Measurements from ENCODE around the gene GOLGA7B. TPM values are rescaled to one million over a fixed set of nuclear protein-coding genes. Genes with fewer than 3 reads are reported as not detected.

Gene GOLGA7B
- 1 to 10 TPM; 4.1 to 4.6 (median 4.1) TPM for total RNA-seq
- 1.6 TPM for total RNA-seq (2013)

GRCh38 chr10:97849687-97850402 lies at the start of gene GOLGA7B:
Gene GOLGA7B, plus strand, starts transcription at chr10:97849843. Its CDS starts 461 bp downstream, at chr10:97850304.
- Histone ChIP-seq H3K4me3 (ENCODE audit: low read length) (peak within 1 kb of the TSS; percentile 61), H3K9me3 (ENCODE audit: control insufficient read depth, insufficient read depth, low read length) (no peaks in the 10 kb centered on the region), H3K36me3 (ENCODE audit: control insufficient read depth, insufficient read depth, low read length) (no peaks in the 10 kb centered on the region), H3K27ac (ENCODE audit: low read length) (no peak within 1 kb of the TSS), H3K27me3 (ENCODE audit: control insufficient read depth, insufficient read depth, low read length) (peaks cover 6% of the 10 kb centered on the region), H3K4me1 (ENCODE audit: control insufficient read depth, insufficient read depth, low read length) (peaks cover 24% of the 10 kb centered on the region)
- Mint-ChIP-seq H3K9me3 (no peaks in the 10 kb centered on the region), H3K4me1 (peaks cover 19 to 32% of the 10 kb centered on the region in 2 donors), H3K27ac (peak within 1 kb of the TSS; percentile 53 to 85), H3K4me3 (peak within 1 kb of the TSS; percentile 94), H3K36me3 (no peaks in the 10 kb centered on the region), H3K27me3 (ENCODE audit: low read depth in 2 of 2) (peaks cover 3 to 6% of the 10 kb centered on the region in 2 donors)
- intact Hi-C loops (cut with micrococcal nuclease), result no loop called here
- peak; percentile 87 to 91 (median 88) for ATAC-seq
- DNase-seq, result peak; percentile 58 to 78
- 1% methylated on average over 86 of the region's 87 CpGs for WGBS (ENCODE audit: insufficient coverage)
- TF ChIP-seq, protein P1, sequence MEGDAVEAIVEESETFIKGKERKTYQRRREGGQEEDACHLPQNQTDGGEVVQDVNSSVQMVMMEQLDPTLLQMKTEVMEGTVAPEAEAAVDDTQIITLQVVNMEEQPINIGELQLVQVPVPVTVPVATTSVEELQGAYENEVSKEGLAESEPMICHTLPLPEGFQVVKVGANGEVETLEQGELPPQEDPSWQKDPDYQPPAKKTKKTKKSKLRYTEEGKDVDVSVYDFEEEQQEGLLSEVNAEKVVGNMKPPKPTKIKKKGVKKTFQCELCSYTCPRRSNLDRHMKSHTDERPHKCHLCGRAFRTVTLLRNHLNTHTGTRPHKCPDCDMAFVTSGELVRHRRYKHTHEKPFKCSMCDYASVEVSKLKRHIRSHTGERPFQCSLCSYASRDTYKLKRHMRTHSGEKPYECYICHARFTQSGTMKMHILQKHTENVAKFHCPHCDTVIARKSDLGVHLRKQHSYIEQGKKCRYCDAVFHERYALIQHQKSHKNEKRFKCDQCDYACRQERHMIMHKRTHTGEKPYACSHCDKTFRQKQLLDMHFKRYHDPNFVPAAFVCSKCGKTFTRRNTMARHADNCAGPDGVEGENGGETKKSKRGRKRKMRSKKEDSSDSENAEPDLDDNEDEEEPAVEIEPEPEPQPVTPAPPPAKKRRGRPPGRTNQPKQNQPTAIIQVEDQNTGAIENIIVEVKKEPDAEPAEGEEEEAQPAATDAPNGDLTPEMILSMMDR (IDR thresholded peaks at IDR 0.05), result no peak

GRCh38 chr10:97800474-97800873 lies 49.2 kb upstream of the GOLGA7B start:
- no peak for DNase-seq
- Mint-ChIP-seq H3K27ac (no peak overlapping the region), H3K27me3 (ENCODE audit: low read depth in 2 of 2) (peaks cover 0 to 8% of the 10 kb centered on the region in 2 donors)

DNA sequence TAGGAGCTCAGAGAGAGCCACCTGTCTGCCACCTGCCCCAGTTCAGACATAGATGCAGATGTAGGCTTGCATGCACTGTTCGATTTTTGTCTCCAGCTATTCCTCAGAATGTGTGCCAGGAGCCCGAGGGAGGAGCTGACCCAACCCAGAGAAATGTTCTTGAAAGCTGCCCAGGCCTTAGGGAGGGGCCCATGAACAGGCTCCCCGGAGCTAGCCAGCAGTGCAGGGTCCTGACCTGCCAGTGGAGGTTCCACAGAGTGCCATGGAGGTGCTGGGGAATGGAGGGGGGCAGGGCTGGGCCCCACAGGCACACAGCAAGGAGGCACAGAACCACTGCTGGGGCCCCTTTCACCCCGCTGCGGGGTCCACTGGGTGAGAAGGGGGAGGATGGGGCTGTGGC lies 48.2 kb upstream of the GOLGA7B start:
- Histone ChIP-seq H3K4me3 (ENCODE audit: low read length) (no peak overlapping the region), H3K9me3 (ENCODE audit: control insufficient read depth, insufficient read depth, low read length) (peaks cover 2% of the 10 kb centered on the region), H3K27ac (ENCODE audit: low read length) (no peak overlapping the region), H3K36me3 (ENCODE audit: control insufficient read depth, insufficient read depth, low read length) (no peaks in the 10 kb centered on the region), H3K27me3 (ENCODE audit: control insufficient read depth, insufficient read depth, low read length) (no peaks in the 10 kb centered on the region), H3K4me1 (ENCODE audit: control insufficient read depth, insufficient read depth, low read length) (peaks cover 10% of the 10 kb centered on the region)
- TF ChIP-seq, protein P1 (IDR thresholded peaks at IDR 0.05), result no peak
- Mint-ChIP-seq H3K4me1 (peaks cover 19 to 21% of the 10 kb centered on the region in 2 donors), H3K27ac (no peak overlapping the region), H3K36me3 (peaks cover 11% of the 10 kb centered on the region), H3K4me3 (no peak overlapping the region), H3K27me3 (ENCODE audit: low read depth in 2 of 2) (peaks cover 0 to 8% of the 10 kb centered on the region in 2 donors), H3K9me3 (peaks cover 2 to 4% of the 10 kb centered on the region in 2 donors)
- 80% methylated on average over 5 of the region's 5 CpGs for WGBS (ENCODE audit: insufficient coverage)
- DNase-seq (no peak), ATAC-seq (no peak)
- intact Hi-C loops (cut with micrococcal nuclease), result no loop called here

More at GRCh38 chr10:97800474-97800873, 49.2 kb upstream of the GOLGA7B start:
- H3K36me3 ChIP-seq (ENCODE audit: control insufficient read depth, insufficient read depth, low read length), result no peaks in the 10 kb centered on the region
- H3K9me3 ChIP-seq (ENCODE audit: control insufficient read depth, insufficient read depth, low read length), result peaks cover 2% of the 10 kb centered on the region
- TF ChIP-seq, protein P1 (IDR thresholded peaks at IDR 0.05), result no peak
- Mint-ChIP-seq H3K4me3 (no peak overlapping the region), H3K36me3 (peaks cover 11% of the 10 kb centered on the region), H3K4me1 (peaks cover 27 to 29% of the 10 kb centered on the region in 2 donors), H3K9me3 (peaks cover 2 to 4% of the 10 kb centered on the region in 2 donors)
- H3K27ac ChIP-seq (ENCODE audit: low read length), result no peak overlapping the region
- H3K4me3 ChIP-seq (ENCODE audit: low read length), result no peak overlapping the region
- H3K27me3 ChIP-seq (ENCODE audit: control insufficient read depth, insufficient read depth, low read length), result no peaks in the 10 kb centered on the region
- ATAC-seq, result no peak
- intact Hi-C loops (cut with micrococcal nuclease), result no loop called here
- H3K4me1 ChIP-seq (ENCODE audit: control insufficient read depth, insufficient read depth, low read length), result peaks cover 17% of the 10 kb centered on the region
- WGBS (ENCODE audit: insufficient coverage), result 96% methylated on average over 9 of the region's 9 CpGs
